Coronary artery (tissue), 2 donors: ENCODE measurements around the gene FMN1.

Experiments
- DNase-seq: peaks from one replicate; pipeline ENCODE4 v3.0.0-alpha.2; 2017; ENCODE audit warnings: low spot score
- H3K27ac ChIP-seq, 2 donors: fragments of 200-600 bp; sonication (generic); one replicate each; pipeline ENCODE4 v1.5.1; 2016 to 2019
- H3K4me3 ChIP-seq: fragments of 200-600 bp; sonication (generic); 2 replicates; pipeline ENCODE4 v1.5.1; 2016; ENCODE audit warnings: mild to moderate bottlenecking, moderate library complexity
- CTCF ChIP-seq: fragments of 200-600 bp; sonication (generic); IDR thresholded peaks from one replicate; pipeline ENCODE4 v1.5.1; 2019; ENCODE audit warnings: antibody characterized with exemption

The FMN1 gene

GRCh38 chr15:32986147-32986546 is 208.4 kb downstream of the FMN1 start:
- TF ChIP-seq CTCF, result no peak
- H3K4me3 ChIP-seq, result no peak overlapping the region
- no peak for DNase-seq
- H3K27ac ChIP-seq, result no peak overlapping the region

- no peak for TF ChIP-seq CTCF
- DNase-seq, result no peak
- Histone ChIP-seq H3K27ac (no peak overlapping the region), H3K4me3 (no peak overlapping the region)
Measured at GRCh38 chr15:32983679-32984078, 210.8 kb downstream of the FMN1 start.

- Histone ChIP-seq H3K4me3 (no peak overlapping the region), H3K27ac (no peak overlapping the region)
- TF ChIP-seq CTCF, result no peak
- no peak for DNase-seq
Measured at GRCh38 chr15:32982001-32982400, 212.5 kb downstream of the FMN1 start.

- Histone ChIP-seq H3K27ac (no peak overlapping the region), H3K4me3 (no peak overlapping the region)
- DNase-seq, result no peak
- no peak for TF ChIP-seq CTCF
Measured at GRCh38 chr15:32981536-32981935, 213.0 kb downstream of the FMN1 start.

- DNase-seq, result no peak
- H3K4me3 ChIP-seq, result no peak overlapping the region
- no peak overlapping the region for H3K27ac ChIP-seq
- no peak for TF ChIP-seq CTCF
Measured at GRCh38 chr15:32979710-32980109, 214.8 kb downstream of the FMN1 start.

- DNase-seq, result no peak
- H3K4me3 ChIP-seq, result no peak overlapping the region
- TF ChIP-seq CTCF, result no peak
- H3K27ac ChIP-seq, result no peak overlapping the region
Measured at GRCh38 chr15:32977506-32977905, 217.0 kb downstream of the FMN1 start.

- H3K27ac ChIP-seq, result no peak overlapping the region
Measured at GRCh38 chr15:32974691-32975090, 219.8 kb downstream of the FMN1 start.

More at GRCh38 chr15:32974691-32975090, 219.8 kb downstream of the FMN1 start:
- DNase-seq, result no peak
- no peak overlapping the region for H3K4me3 ChIP-seq
- TF ChIP-seq CTCF, result no peak
